Immature natural killer cell (primary cell): Measurements from ENCODE around the gene STK32A. TPM values are rescaled to one million over a fixed set of nuclear protein-coding genes. Genes with fewer than 3 reads are reported as not detected.

Experiments
- DNase-seq, 3 donors: peaks; one replicate each; pipeline ENCODE4 v3.0.0; 2022; ENCODE audit warnings: mixed read lengths in 1 of 3
- H3K27ac Mint-ChIP-seq, 6 donors: one replicate each; pipeline ENCODE4 v1.8.0; 2020; ENCODE audit warnings: mixed read lengths in 6 of 6, mild to moderate bottlenecking in 5 of 6, inconsistent platforms in 4 of 6, moderate library complexity in 3 of 6
- H3K27me3 Mint-ChIP-seq, 3 donors: one replicate each; pipeline ENCODE4 v1.8.0; 2020 to 2021; ENCODE audit warnings: low read depth in 3 of 3, mild to moderate bottlenecking in 3 of 3, mixed read lengths in 3 of 3, moderate library complexity in 3 of 3, inconsistent platforms in 1 of 3
- H3K36me3 Mint-ChIP-seq, 3 donors: one replicate each; pipeline ENCODE4 v1.8.0; 2020; ENCODE audit warnings: mixed read lengths in 3 of 3, inconsistent platforms in 2 of 3, mild to moderate bottlenecking in 2 of 3
- H3K4me1 Mint-ChIP-seq, 2 donors: one replicate each; pipeline ENCODE4 v1.8.0; 2020; ENCODE audit warnings: inconsistent platforms in 2 of 2, mild to moderate bottlenecking in 2 of 2, mixed read lengths in 2 of 2, moderate library complexity in 1 of 2
- H3K4me3 Mint-ChIP-seq, 5 donors: one replicate each; pipeline ENCODE4 v1.8.0; 2020; ENCODE audit warnings: mild to moderate bottlenecking in 5 of 5, mixed read lengths in 5 of 5, inconsistent platforms in 3 of 5, moderate library complexity in 3 of 5
- H3K9me3 Mint-ChIP-seq, 6 donors: one replicate each; pipeline ENCODE4 v1.8.0; 2020; ENCODE audit warnings: mild to moderate bottlenecking in 6 of 6, mixed read lengths in 6 of 6, inconsistent platforms in 4 of 6, moderate library complexity in 3 of 6
- polyA plus RNA-seq, 3 donors: library from polyadenylated mRNA; unstranded; fragments of 300-500 nt; fragmentation: Illumina TruSeq; gene quantifications; one replicate each; pipeline ENCODE4 v1.2.3, GENCODE V29; 2021

The STK32A gene
- polyA plus RNA-seq, 3 donors from 2014 or later, result not detected

DNA sequence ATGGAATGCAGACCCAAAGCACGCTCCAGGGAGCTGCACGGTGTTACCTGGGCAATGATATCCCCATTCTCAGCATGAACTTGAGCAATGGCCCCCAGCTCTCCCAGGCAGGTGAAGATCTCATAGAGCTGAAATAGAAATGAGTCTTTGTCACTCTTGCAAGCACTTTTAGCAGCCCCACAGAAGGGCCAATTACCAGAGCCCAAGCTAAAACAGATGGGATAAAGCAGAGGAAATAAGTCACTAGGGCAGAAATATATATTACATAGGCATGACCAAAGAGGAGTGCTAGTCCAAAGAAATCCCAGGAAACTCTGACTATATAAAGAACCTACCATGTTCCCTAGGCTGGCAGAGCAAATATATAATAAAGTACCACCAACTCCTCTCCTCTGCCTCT is 177.7 kb downstream of the STK32A start:
- DNase-seq, result no peak
- Mint-ChIP-seq H3K4me3 (no peak overlapping the region), H3K4me1 (no peaks in the 10 kb centered on the region), H3K36me3 (no peaks in the 10 kb centered on the region), H3K27ac (no peak overlapping the region), H3K9me3 (no peaks in the 10 kb centered on the region), H3K27me3 (peaks cover 0 to 2% (median 0%) of the 10 kb centered on the region in 3 donors)

DNA sequence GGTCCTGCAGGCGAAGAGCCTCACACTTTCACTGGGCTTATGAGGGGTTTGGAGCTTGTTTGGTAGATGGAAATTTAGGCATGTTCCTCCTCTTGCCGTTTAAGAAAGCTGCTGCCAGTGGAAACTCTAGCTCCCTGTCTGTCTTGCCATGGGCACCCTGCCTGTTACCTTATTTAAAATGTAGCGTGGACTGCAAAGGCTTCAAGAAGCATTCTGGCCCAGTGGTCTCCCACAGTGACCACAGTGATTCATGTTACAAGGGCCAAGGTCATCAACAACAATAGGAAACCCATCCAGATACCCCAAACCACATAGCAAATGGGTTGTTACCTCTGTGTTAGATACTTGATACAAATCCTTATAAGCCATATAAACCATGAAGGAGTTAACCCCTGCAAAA is 178.4 kb downstream of the STK32A start:
- DNase-seq, result no peak
- H3K4me3 Mint-ChIP-seq, result no peak overlapping the region
- H3K27me3 Mint-ChIP-seq, result peaks cover 0 to 2% (median 0%) of the 10 kb centered on the region in 3 donors
- H3K9me3 Mint-ChIP-seq, result no peaks in the 10 kb centered on the region
- H3K36me3 Mint-ChIP-seq, result no peaks in the 10 kb centered on the region
- H3K4me1 Mint-ChIP-seq, result no peaks in the 10 kb centered on the region
- H3K27ac Mint-ChIP-seq, result no peak overlapping the region

DNA sequence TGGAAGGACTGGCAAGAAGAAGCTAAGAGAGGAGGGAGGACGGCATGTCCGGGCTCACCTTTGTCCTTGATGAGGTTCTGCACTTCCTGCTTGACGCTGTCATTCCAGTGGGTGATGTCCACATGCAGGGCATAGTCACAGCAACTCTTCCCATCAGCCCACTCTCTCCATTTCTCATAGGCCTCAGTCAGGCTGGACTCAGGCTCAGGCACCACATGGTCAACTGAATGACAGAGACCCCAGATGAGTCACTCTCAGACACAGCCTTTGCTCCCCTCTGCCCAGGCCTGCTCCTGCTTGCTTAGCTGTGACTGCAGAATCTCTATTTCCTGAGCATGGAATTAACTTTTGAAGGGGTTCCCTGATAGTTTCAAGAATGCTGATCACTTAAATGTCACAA is 180.8 kb downstream of the STK32A start:
- Mint-ChIP-seq H3K27ac (no peak overlapping the region), H3K36me3 (no peaks in the 10 kb centered on the region), H3K4me1 (no peaks in the 10 kb centered on the region), H3K9me3 (no peaks in the 10 kb centered on the region), H3K4me3 (no peak overlapping the region), H3K27me3 (peaks cover 0 to 2% (median 0%) of the 10 kb centered on the region in 3 donors)
- DNase-seq, result no peak

DNA sequence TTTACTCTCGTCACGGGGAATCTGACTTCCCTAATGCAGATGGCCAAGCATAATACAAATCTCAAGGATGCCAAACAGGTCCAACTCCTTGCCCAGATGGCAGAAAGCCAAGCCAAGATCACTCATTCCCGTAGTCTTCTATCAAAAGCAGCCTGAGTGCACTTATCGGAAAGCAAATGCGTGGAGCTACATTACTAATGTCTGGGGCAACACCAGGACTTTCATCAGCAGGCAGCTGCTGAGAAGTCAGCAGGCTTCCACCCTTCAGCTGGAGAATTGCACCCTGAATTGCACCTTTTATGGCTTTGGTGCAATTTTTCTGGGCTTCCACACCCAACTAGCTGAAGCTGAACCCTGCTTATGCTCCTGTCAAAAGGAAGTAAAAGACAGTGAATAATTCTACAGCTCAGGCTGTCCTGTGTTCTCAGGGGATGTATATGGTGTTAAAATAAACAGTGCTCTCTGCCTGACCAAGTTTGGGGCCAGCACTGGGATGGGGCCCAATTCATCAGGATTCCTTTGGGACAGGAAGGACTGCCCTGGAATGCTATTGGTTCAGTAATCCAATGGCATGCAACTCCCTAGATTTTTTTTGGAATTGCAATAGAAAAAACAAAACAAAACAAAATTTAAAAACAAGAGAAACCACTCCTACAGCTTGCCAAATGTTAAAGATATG is 182.4 kb downstream of the STK32A start:
- Mint-ChIP-seq H3K36me3 (no peaks in the 10 kb centered on the region), H3K4me1 (no peaks in the 10 kb centered on the region), H3K9me3 (no peaks in the 10 kb centered on the region), H3K27ac (no peak overlapping the region), H3K4me3 (no peak overlapping the region), H3K27me3 (peaks cover 0 to 3% (median 1%) of the 10 kb centered on the region in 3 donors)
- DNase-seq, result no peak

DNA sequence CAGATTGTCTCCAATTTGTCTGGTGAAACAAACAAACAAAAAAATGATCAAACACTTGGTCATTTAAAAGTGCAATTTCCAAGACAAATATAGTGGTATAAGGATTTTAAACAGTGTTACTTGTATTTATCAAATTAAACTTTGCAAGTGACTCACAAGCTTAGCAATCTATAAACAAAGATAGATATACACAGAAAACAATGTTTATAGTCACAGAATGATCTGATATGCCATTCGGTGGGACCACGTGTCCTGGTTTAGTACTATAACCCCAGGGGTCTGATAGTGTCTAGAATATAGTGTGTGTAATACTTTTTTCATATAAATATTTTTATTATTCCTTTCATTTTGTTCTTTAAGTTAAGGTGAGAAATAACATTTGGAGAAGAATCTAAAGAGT is 183.8 kb downstream of the STK32A start:
- H3K27ac Mint-ChIP-seq, result no peak overlapping the region
- H3K36me3 Mint-ChIP-seq, result no peaks in the 10 kb centered on the region
- no peak for DNase-seq
- no peaks in the 10 kb centered on the region for H3K4me1 Mint-ChIP-seq
- no peaks in the 10 kb centered on the region for H3K9me3 Mint-ChIP-seq
- no peak overlapping the region for H3K4me3 Mint-ChIP-seq
- peaks cover 0 to 3% (median 1%) of the 10 kb centered on the region in 3 donors for H3K27me3 Mint-ChIP-seq

DNA sequence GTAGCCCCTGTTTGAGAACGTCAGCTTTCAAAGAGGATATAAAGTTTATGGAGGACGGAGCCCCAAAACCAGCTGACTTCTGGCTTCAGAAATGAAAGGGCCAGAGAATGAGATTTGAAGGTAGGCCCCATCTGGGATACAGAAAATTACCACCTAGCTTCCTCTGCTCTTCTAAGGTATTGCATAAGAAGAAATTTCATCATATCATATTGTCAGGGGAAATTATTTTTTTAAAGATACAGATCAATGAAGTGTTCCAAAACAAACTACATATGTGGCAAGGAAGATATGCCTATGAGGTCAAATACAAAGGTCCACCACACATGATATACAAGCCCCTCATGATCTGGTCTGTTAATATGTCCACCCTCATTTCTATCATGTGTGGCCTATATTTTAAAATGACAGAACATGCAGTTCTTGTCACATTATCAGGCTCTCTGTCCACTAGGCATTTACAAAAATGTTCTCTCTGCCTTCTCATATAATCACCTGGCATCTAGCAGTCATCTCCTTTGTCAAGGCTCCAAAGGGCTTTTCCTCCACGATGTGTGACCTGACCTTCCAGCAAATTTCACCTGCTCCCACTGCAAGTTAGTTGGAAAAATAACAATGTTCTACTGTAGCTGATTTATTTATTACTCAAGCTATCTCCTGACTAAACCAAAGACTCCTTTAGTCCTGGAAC is 192.0 kb downstream of the STK32A start:
- Mint-ChIP-seq H3K27me3 (peaks cover 2 to 10% (median 5%) of the 10 kb centered on the region in 3 donors), H3K27ac (no peak overlapping the region), H3K36me3 (no peaks in the 10 kb centered on the region), H3K4me1 (no peaks in the 10 kb centered on the region), H3K9me3 (peaks cover 0 to 3% (median 0%) of the 10 kb centered on the region in 6 donors), H3K4me3 (no peak overlapping the region)
- DNase-seq, result no peak

DNA sequence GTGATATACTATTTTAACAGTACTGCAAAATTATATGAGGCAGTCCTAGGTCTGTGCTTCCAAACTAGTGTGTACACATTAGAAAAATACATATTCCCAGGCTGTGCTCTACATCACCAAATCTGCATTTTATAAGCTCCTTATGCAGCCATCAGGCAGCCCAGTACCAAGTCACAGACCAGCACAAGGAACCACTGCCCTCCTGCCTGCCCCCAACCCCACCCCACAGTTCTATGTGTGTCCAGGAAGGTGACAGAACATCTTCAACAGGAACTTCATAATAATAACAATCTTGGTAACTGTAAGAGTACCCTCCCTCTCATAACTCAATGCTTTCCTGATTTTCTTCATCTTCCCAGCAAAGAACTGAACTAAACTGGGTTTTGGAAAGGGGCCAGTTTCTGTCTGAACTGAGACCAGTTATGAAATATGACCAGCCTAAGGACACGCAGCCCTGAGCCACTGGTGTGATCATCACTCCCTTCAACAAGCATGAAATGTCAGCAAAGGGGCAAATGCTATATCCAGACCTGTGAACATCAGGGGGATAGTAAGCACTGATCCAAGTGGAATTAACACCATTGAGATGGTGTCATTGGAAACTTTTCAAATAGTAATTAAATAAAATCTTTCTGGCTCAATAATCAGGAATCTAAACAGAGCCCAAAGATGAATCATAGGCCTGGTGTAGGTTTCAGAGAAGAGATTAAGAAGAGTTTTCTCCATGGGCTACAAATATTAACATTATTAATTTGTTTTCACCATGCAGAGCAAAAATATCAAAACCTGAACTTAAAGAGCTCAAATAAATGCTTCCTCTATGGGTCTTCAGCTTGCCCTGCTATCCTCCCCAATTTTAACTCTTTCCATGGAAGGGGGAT is 192.9 kb downstream of the STK32A start:
- Mint-ChIP-seq H3K9me3 (peaks cover 0 to 3% (median 0%) of the 10 kb centered on the region in 6 donors), H3K27ac (no peak overlapping the region), H3K4me1 (no peaks in the 10 kb centered on the region), H3K4me3 (no peak overlapping the region), H3K36me3 (no peaks in the 10 kb centered on the region), H3K27me3 (peaks cover 2 to 10% (median 7%) of the 10 kb centered on the region in 3 donors)
- DNase-seq, result no peak

DNA sequence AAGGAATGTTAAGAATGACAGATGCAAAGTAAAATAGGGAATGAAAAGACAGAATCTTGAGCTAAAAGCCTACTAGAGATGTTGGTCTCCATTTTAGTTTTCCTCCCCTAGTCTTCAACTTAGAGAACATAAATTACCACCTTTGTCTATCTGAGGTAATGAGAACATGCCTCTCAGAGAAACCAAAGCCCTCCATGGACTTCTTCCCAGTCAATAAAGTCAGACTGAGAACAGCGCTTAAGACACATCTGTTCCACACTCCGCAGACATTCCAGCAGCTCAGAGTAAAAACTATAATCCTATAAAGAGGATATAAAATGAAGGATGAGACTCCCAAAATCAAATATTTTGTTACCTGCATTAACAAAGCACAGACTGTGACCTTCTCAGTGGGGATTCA is 195.8 kb downstream of the STK32A start:
- Mint-ChIP-seq H3K4me3 (no peak overlapping the region), H3K27me3 (peaks cover 2 to 7% (median 6%) of the 10 kb centered on the region in 3 donors), H3K9me3 (no peaks in the 10 kb centered on the region), H3K36me3 (no peaks in the 10 kb centered on the region), H3K27ac (no peak overlapping the region), H3K4me1 (no peaks in the 10 kb centered on the region)
- no peak for DNase-seq

DNA sequence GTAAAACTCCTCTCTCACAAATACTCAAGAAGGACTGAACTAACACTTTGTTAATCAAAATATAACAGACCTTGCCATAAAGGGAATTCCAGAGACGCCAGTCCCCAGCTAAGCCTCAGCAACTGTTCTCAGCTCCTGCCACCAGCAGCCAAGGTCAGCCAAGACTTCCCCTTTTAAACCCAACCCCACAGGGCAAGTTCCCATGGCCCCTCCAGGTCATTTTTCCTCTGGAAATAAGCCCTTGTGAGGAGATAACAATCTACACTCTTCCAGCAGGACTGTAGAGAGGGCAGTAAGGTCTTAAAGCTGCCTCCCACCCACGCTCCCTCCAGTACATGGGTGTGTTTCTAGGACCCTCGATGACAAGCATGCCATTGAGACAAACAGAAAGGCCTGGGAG is 196.8 kb downstream of the STK32A start:
- Mint-ChIP-seq H3K36me3 (no peaks in the 10 kb centered on the region), H3K4me3 (no peak overlapping the region), H3K27ac (no peak overlapping the region), H3K27me3 (peaks cover 2 to 7% (median 4%) of the 10 kb centered on the region in 3 donors), H3K4me1 (no peaks in the 10 kb centered on the region), H3K9me3 (peaks cover 0 to 4% (median 0%) of the 10 kb centered on the region in 6 donors)
- no peak for DNase-seq

DNA sequence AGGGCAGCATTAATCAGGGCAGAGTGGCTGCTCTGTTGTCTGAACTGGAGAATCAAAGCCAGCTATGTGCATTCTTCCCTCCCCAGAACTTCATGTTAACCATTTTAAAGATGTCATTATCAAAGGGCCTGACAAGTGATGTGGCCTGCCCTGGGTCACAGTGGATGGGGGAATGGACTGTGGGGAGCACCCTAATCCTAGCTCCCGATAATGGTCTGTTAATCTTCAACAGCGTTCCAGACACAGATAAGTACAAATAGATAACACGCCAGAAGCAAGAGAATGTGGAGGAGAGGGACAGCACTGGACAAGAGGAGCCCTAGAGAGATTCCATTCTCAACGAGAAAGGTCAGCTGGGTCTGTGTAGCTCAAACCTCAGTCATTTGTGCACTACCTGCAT is 197.5 kb downstream of the STK32A start:
- Mint-ChIP-seq H3K36me3 (no peaks in the 10 kb centered on the region), H3K4me3 (no peak overlapping the region), H3K27me3 (peaks cover 2 to 7% (median 4%) of the 10 kb centered on the region in 3 donors), H3K4me1 (no peaks in the 10 kb centered on the region), H3K27ac (no peak overlapping the region), H3K9me3 (peaks cover 0 to 4% (median 0%) of the 10 kb centered on the region in 6 donors)
- no peak for DNase-seq

DNA sequence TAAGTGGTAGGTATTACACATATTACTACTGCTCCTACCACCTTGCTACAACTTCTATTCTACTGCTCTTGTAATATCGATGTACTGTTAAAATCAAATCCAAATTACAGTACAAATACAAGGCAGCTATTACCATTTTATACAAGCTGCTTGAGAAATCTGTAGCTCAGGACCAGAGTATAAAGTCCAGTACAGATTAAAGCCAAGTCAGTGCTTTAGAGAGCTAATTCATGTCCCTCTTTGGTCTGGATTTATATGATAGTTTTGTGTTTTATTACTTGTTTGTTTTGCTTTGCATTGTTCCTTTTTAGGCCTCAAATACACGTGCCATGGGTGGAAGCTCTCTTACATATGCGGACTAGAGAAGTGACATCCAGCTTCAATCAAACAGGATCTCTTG is 199.2 kb downstream of the STK32A start:
- Mint-ChIP-seq H3K9me3 (peaks cover 0 to 4% (median 0%) of the 10 kb centered on the region in 6 donors), H3K36me3 (no peaks in the 10 kb centered on the region), H3K27ac (no peak overlapping the region), H3K4me1 (no peaks in the 10 kb centered on the region), H3K4me3 (no peak overlapping the region), H3K27me3 (peaks cover 0 to 7% (median 4%) of the 10 kb centered on the region in 3 donors)
- DNase-seq, result no peak

DNA sequence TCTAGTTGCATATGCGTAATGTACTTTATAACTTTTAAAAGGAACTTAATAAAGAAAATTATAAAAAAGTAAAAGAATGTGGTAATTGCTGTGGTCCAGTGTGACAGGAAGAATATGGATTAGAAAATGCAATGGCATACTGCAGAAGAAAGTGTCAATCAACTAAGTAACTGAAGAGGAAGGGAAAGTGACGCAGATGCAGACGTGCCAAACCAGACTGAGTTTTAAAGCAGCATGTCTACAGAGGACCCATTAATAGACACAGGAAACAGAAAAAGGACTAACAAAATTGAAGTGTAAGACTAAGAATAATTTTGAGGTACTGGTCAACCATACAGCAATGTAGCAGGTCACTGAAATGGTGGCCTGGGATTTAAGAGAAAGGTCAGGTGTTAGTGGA is 201.8 kb downstream of the STK32A start:
- Mint-ChIP-seq H3K4me1 (no peaks in the 10 kb centered on the region), H3K27me3 (peaks cover 0 to 6% (median 0%) of the 10 kb centered on the region in 3 donors), H3K27ac (no peak overlapping the region), H3K9me3 (peaks cover 0 to 4% (median 0%) of the 10 kb centered on the region in 6 donors), H3K36me3 (no peaks in the 10 kb centered on the region), H3K4me3 (no peak overlapping the region)
- DNase-seq, result no peak

DNA sequence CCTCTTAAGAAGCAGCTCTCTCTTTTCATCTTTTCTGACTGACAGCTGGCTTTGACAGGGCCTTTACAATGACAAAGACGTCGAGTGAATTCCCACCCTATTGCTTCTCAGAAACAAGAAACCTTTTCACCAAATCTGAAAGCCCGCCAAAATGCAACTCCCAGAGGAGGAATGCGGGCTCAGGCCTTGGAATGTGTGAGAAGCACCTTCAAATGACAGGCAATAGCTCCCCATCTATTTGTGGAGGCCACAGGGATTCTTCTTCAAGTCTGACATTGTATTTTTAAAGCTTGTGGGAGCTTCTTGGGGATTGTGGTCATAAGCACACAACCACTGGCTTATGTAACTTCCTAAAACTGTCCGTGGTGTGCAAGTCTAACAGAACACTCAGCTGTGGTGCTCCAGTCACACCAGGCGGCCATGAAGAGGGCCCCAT is 202.4 kb downstream of the STK32A start:
- peaks cover 0 to 5% (median 0%) of the 10 kb centered on the region in 6 donors for H3K9me3 Mint-ChIP-seq
- H3K27ac Mint-ChIP-seq, result no peak overlapping the region
- H3K27me3 Mint-ChIP-seq, result peaks cover 0 to 1% (median 0%) of the 10 kb centered on the region in 3 donors
- no peaks in the 10 kb centered on the region for H3K4me1 Mint-ChIP-seq
- no peak overlapping the region for H3K4me3 Mint-ChIP-seq
- no peak for DNase-seq
- H3K36me3 Mint-ChIP-seq, result no peaks in the 10 kb centered on the region
